ACHN (cell line): ENCODE data around the gene GRIP2.

ENCODE experiments used
- DNase-seq: peaks from one replicate; pipeline ENCODE4 v3.0.0-alpha.2; 2015
- in situ Hi-C: cut with HindIII; loops from 2 replicates; pipeline ENCODE4 v1.10.0; 2017; ENCODE audit warnings: low sequenced_read_pairs, low pct_ligation_motif_present, low pct_unique_long_range_greater_than_20kb

Gene GRIP2

DNA sequence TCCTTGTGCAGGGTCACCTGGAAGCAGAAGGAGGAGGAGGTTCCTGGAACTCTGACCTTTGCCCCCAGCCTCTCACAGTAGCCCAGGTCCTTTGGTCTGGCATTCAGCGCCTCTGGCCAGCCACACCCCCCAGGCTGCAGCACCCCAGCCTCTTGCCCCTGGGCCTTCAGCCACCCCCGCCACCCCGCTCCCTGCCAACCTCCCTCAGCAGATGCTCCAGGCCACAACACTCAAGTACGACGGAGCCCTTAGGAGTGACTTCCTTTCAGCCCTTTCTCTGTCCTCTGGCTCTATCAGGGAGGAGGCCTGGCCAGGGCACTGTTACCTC, 45.2 kb downstream of the GRIP2 start:
- in situ Hi-C loops = no loop called here
- DNase-seq = no peak

DNA sequence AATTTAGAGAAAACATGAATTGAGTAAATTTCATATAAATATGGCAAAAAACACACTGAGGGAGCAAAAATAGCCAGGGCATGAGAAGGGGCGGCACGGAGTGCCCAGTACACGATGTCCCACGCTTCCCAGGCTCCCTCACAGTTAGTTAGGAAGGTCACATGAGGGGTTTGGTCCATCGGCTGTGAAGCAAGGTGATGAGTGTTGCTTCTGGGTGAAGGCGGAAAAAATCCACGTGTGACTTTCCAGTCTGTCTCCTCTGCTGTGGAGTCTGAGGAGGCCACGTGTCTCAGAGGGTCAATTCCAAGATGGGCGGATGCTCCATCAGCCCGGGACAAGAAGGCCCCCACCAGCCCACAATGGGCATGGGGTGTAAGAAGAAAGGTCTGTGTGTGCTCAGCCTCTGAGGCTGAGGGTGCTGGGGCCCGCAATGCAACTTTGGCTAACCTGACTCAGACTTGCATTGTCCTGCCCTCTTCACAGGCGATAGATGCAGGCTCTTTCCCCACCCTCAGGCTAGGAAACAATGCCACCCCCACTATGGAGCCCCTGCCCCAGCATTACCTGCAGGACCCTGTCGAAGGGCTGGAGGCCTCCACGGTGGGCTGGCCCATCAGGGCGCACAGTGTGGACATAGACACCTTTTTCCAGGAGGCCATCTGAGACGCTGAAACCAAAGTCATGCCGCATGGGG, 45.7 kb downstream of the GRIP2 start:
- no peak for DNase-seq
- in situ Hi-C loops = no loop called here

DNA sequence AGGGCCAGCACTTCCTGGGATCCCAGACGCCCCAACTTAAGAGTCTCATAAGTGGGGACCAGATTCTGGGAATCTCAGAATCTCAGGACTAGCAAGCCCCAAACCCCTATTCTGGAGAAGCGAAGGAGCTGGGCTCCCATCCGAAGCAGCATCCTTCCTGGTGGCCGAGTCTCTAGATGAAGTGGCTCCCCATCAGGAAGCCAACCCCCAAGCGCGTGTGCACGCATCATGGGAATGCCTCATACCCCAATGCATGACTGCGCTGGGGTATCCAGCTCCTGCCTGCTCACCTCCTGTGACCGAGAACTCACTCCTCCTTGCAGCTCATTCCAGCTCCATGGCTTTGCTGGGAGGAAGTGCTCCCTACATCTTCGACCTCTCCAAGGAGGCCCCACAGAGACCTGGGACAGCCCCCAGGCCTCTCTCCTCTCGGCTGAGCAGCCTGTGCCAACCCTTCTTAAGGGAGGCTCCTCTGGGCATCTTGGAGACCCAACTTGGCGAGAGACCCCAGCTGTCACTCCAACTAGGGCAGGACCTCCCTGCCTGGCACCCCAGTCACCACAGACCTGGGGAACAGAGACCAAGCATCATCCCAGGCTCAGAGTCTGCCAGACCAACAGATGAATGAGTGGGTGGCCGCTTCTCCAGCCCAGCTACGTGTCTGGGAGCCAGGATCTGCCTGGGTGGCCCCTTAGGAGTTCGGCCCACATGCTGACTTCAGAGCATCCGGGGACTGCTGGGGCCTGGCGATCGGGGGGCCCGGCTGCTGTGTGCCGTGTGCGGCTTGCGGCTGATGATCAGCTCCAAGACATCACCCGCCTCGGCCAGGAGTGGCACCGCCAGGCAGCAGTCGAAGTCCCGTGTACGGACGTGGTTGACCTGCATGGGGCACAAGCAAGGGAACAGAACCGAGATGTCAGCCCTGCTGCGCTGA, 46.9 kb downstream of the GRIP2 start:
- in situ Hi-C loops = no loop called here
- no peak for DNase-seq

DNA sequence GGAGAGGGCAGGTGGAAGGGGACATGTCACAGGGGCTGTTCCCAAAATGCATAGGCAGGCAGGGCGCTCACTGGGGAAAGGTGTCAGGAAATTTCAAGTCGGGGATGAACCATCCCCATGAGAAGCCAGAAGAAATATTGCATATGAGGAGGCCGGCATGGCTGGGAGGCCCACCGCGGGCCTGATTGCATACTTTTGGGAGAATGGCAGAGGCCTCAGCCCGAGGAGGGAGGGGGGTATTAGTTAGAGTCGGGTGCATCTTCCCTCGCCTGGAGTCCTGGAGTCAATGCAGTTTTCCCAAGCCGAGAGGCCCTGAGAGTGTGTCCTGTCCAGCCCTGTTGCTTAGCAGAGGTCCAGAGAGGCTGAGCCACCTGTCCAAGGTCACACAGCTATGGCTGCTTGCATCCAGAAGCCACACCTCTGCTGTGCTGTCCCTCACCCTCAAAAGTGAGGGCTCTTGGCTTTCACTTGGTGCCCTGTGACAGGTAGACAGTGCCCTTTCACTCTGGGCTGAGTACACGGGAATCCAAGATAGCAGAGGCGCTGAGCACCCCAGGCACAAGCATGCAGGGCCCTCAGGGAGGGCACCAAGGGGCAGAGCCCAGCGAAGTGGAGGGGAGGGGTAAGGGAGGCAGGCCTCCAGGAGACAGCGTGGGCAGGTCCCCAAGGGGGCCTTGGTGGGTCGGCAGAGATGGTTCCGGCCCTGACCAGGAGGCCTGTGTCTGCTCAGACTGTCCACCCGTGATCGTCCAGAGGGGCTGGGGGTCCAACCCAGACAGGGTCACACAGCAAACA, 48.5 kb downstream of the GRIP2 start:
- in situ Hi-C loops = no loop called here
- no peak for DNase-seq

DNA sequence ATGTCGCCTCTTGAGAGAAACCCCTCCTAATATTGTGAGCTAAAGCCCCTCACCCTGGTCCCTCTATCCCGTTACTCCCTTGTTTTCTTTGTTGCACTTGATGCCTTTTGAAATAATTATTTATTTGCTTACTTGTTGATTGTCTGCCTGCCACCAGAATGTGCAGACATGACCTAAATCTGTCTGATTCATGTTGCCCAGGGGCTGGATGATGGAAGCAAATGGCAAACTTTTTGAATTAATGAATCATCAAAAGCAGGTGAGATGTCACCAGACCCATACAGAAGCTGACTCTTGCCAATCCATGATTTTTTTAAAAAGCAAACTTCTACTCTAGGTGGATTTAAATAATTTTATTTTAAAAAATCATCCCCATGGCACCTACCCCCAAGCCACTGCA, 49.3 kb downstream of the GRIP2 start:
- in situ Hi-C loops = no loop called here
- DNase-seq = no peak

DNA sequence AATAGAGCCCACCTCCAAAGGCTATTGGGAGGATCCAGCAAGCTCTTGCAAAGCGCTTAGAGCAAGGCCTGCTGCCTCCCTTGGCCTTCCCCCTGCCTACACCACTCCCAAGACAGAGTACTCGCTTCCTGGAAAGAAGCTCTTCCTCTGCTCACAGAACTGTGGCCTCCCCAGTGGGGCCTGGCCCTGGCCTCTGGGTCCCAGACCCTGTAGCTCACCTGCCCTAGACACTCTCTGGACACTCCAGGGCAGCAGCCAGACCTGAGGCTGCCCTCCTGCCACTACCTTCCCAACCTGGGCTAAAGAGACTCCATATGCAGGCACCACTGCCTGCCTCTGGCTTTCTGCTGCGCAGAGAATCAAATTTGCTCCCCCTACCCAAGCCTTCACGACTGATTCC, 49.9 kb downstream of the GRIP2 start:
- no peak for DNase-seq
- in situ Hi-C loops = no loop called here

DNA sequence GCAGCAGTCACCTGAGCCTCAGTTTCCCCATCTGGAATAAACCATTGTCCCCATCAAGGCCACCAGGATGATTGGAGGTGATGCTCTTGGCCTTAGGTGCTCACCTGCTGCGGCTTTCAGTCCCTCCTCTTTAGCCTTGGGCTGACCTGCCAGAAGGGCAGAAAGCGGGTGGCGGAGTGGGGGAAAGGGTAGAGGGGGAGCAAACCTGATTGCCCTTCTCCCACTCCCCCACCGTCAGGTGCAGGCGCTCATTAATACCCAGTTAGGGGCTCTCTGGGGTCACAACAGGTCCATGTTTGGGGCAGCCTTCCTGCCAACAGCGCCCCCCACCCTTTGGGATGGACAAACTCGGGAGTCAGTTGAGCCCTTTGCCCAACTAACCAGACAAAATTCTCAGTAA, 50.5 kb downstream of the GRIP2 start:
- no peak for DNase-seq

DNA sequence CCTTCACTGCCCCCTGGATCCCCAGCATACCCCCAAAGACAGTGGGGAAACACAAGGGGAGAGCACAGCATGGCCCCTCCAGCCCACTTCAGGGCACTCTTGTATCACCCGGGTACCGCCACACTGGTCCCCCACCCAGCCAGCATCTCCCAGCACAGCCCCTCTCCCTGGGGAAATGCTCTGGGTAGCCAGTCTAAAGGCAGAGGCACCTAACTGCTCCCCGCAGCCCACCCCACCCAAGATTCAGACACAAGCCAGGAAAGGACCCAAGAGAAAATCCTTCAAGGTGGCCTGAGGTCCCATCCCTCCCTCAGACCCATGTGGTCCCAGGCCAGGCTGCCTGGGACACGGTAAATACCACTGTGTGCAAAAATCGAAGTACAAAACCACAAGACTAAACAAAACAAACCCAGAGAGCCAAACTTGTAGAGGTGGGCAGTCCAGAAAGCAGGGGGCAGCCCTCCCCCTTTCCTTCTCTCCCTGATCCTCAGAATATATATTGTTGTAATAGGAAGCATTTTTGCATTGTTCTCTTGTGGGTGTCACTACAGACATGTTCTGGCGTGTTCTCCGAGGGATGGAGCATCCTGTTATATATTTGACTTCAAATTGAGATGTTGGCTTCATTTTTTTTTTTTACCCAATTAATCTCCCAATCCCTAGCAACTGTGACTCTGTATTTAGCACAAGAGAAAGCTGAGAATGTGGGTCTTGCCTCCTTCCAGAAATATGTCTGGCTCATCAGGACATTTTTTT, 51.7 kb downstream of the GRIP2 start:
- in situ Hi-C loops = no loop called here
- DNase-seq = no peak

More for the DNA sequence above, 50.5 kb downstream of the GRIP2 start:
- in situ Hi-C loops = no loop called here

DNA sequence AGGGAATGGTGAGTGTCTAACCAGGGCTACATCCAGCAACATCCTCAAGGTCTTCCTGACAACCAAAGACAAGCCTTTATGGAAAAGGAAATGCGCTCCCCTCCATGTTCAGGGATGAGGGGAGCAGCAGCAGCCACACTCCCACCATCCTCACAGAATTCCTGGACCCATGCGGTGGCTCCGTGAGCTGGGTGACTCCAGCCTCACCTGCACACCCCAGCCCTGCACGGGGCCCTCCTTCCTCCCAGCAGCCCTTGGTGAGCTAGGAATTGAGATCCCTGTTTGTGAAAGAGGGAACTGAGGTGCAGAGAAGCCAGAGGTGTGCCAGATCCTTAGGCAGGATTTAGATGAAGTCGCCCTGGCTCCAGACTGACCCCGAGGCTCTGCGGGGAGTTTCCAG, 52.3 kb downstream of the GRIP2 start:
- in situ Hi-C loops = no loop called here
- DNase-seq = no peak

DNA sequence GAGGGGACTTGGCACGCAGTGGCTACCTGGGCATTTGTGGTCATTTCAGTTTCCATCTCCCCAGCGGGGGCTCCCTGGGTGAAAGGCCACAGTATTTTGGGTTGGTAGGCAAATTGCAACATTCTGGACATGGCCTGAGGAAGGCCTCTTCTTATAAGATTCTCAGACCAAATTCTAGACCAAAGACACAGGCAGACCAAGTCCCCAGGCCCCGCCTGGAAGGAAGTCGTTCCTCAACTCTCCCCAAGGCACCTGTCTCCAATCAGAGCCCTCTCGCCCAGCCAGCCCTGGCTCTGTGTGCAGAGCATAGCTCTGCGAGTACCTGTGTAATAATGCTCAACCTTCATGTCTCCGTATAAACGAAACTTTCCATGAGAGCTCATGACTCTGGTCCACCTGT, 53.1 kb downstream of the GRIP2 start:
- in situ Hi-C loops = no loop called here
- no peak for DNase-seq

DNA sequence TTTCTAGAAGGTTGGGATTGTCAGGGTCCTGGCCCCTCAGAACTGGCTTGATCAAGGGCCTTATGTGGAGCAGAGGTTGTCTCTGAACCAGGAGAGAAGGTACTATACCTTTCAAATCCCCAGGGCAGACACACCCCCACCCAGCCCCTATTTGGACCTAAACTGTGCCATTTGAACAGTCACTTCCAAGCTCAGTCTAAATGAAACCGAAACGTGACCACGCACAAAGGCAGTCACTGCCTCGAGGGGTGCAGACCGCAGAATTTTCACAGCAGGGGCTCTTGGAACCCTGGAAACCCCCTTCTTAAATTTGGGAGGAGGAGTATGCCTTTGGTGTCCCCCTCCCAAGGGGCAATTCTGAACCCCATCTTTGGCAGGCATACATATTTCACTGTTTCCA, 53.7 kb downstream of the GRIP2 start:
- no peak for DNase-seq
- in situ Hi-C loops = no loop called here

DNA sequence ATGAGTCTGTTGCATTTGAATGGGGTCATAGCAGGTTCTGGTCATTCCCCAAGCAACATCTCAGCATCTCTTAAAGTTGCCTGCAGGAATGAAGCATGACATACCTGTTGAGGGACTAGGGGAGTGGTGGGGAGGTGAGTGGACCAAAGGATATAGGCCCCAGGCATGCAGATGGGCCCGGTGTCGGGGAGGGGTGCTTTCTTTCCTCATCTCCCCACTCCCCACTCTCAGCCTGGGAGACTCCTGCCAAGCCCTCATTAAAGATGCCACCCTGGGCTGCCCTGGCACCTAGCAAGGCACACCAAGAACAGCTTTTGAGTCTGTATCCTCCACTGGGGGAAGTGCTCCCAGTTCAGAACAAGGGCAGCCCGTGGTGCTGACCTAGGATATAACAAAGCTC, 54.2 kb downstream of the GRIP2 start:
- in situ Hi-C loops = no loop called here
- DNase-seq = no peak

DNA sequence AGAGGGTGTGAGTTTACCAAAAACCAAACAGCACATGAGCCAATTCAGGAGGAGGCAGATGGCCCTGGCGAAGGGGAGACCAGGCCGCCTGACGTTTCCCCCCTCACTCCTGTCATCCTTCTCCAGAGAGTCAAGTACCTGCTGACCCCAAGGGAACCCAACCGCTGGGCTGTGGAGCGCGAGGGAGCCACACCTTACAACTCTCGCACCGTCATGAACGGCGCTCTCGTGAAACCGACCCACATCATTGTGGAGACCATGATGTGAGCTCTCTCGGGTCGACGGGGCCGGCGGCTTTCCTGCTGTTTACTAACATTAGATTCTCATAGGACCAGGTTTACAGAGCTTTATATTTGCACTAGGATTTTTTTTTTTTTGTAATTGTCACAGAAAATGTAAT, 55.4 kb downstream of the GRIP2 start:
- in situ Hi-C loops = no loop called here
- no peak for DNase-seq

DNA sequence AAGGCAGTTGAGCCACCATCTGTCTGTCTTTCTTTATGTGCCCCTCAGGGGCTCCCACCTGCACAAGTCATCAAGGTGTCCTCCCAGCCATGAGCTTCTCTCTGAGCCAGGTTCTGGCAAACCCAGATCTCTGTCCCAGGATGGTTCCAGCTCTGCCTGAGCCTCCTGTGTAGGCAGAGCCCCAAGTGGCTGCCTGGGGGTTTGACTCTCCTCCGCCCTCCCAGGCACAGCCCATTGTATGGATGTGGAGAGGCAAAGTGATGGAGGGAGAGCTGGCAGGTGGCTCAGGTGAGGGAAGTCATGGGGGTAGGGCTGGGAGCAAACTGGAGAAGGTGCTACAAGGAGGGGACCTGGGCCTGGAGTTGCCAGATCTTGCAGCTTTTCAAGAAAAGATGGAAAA, 56.9 kb downstream of the GRIP2 start:
- in situ Hi-C loops = no loop called here
- DNase-seq = no peak

DNA sequence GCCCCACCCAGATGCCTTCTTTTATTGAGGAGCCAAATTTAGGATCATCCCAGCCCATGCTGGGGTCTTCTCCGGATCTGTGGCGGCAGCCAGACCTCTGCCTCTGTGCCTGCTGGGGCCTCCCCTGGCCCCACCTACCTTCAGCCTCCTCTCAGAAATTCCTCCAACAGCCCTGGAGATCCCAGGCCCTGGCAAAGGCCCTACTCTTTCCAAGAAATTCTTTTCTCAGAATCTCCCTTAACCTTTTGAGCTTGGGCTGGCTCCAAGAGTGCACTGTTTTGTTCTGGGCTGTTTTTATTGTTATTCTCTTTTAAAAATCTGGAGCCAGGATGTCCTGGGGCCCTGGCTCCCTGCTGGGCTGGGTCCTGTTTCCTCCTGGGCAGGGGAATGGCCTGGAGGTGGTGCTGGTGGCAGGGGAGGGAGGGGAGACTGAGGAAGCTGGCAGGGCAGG, 57.8 kb downstream of the GRIP2 start:
- no peak for DNase-seq
- in situ Hi-C loops = no loop called here

DNA sequence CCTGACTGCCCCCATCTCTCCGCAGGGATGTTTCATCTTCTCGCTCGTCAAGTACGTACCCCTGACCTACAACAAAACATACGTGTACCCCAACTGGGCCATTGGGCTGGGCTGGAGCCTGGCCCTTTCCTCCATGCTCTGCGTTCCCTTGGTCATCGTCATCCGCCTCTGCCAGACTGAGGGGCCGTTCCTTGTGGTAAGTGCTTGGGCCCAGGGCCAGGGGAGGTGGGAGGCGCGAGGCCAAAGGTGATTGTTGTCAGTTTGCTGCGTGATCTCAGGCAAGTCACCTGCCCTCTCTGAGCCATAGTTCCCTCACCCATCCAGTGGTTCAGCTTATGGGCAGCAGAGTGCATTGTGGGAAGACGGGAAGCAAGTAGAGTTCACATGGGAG, 58.5 kb downstream of the GRIP2 start:
- in situ Hi-C loops = no loop called here
- no peak for DNase-seq

DNA sequence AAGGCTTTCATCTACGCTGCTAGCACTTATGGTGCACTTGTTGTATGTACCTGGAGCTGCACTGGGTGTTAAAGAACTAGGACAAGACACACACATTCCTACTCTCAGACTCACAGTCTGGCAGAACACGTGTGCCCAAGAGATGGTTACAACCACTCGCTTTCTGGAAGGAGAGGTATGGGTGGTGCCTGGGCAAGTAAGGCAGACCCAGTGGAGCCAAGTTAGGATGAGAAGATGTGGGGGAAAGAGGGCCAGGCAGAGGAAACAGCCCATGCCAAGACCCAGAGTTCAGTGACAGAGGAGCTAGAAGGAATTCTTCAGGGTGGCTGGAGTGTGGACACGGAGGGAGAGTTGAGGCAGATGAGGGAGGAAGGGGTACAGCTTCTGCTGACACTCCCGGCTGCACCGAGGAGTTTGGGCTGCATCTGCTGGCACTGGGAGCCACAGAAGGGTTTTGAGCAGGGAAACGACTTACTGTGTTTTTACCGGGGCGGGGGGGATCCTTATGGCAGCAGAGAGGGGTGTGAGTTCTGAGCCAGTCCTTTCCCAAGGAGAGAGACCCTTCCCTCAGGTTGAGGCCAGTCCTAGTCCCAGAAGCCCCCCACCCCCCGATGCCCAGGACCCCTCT, 59.0 kb downstream of the GRIP2 start:
- DNase-seq = no peak
- in situ Hi-C loops = no loop called here
